ENCODE results near the gene ST3GAL5. TPM values are rescaled to one million over a fixed set of nuclear protein-coding genes. Genes with fewer than 3 reads are reported as not detected.
"Not testable (repeated sequence)": the region's sequence is repeated elsewhere in the genome, so short reads cannot be mapped to it uniquely, and the experiment has no call there.

The ST3GAL5 gene
- total RNA-seq, 1 donor from 2014 or later, result 46.5 TPM

GRCh38 chr2:85838641-85839040 is 50.1 kb downstream of the ST3GAL5 start:
- H3K27me3 Mint-ChIP-seq (ENCODE audit: unreplicated experiment), result no peaks in the 10 kb centered on the region
- no peak for TF ChIP-seq CTCF (IDR thresholded peaks at IDR 0.05; ENCODE audit: partially characterized antibody, unreplicated experiment)
- DNase-seq, result no peak
- H3K4me1 Mint-ChIP-seq (ENCODE audit: low read depth, unreplicated experiment), result peaks cover 4% of the 10 kb centered on the region
- H3K27ac Mint-ChIP-seq (ENCODE audit: unreplicated experiment), result no peak overlapping the region
- peaks cover 3% of the 10 kb centered on the region for H3K9me3 Mint-ChIP-seq (ENCODE audit: unreplicated experiment)
- no peak overlapping the region for H3K4me3 Mint-ChIP-seq (ENCODE audit: unreplicated experiment)
- peaks cover 8% of the 10 kb centered on the region for H3K36me3 Mint-ChIP-seq (ENCODE audit: unreplicated experiment)

- no peak for TF ChIP-seq CTCF (IDR thresholded peaks at IDR 0.05; ENCODE audit: partially characterized antibody, unreplicated experiment)
- no peak overlapping the region for H3K4me3 Mint-ChIP-seq (ENCODE audit: unreplicated experiment)
- H3K27ac Mint-ChIP-seq (ENCODE audit: unreplicated experiment), result no peak overlapping the region
- H3K36me3 Mint-ChIP-seq (ENCODE audit: unreplicated experiment), result peaks cover 8% of the 10 kb centered on the region
- peaks cover 3% of the 10 kb centered on the region for H3K9me3 Mint-ChIP-seq (ENCODE audit: unreplicated experiment)
- no peaks in the 10 kb centered on the region for H3K27me3 Mint-ChIP-seq (ENCODE audit: unreplicated experiment)
- peaks cover 4% of the 10 kb centered on the region for H3K4me1 Mint-ChIP-seq (ENCODE audit: low read depth, unreplicated experiment)
- no peak for DNase-seq
Observed at GRCh38 chr2:85838181-85838580, 50.6 kb downstream of the ST3GAL5 start.

GRCh38 chr2:85834466-85834865 is 54.3 kb downstream of the ST3GAL5 start:
- H3K27me3 Mint-ChIP-seq (ENCODE audit: unreplicated experiment), result peaks cover 1% of the 10 kb centered on the region
- peaks cover 3% of the 10 kb centered on the region for H3K4me1 Mint-ChIP-seq (ENCODE audit: low read depth, unreplicated experiment)
- no peak for TF ChIP-seq CTCF (IDR thresholded peaks at IDR 0.05; ENCODE audit: partially characterized antibody, unreplicated experiment)
- peaks cover 3% of the 10 kb centered on the region for H3K9me3 Mint-ChIP-seq (ENCODE audit: unreplicated experiment)
- no peak overlapping the region for H3K4me3 Mint-ChIP-seq (ENCODE audit: unreplicated experiment)
- no peaks in the 10 kb centered on the region for H3K36me3 Mint-ChIP-seq (ENCODE audit: unreplicated experiment)
- DNase-seq, result no peak
- no peak overlapping the region for H3K27ac Mint-ChIP-seq (ENCODE audit: unreplicated experiment)

GRCh38 chr2:85831735-85832134 is 57.1 kb downstream of the ST3GAL5 start:
- H3K4me1 Mint-ChIP-seq (ENCODE audit: low read depth, unreplicated experiment), result peaks cover 5% of the 10 kb centered on the region
- no peak overlapping the region for H3K27ac Mint-ChIP-seq (ENCODE audit: unreplicated experiment)
- TF ChIP-seq CTCF (IDR thresholded peaks at IDR 0.05; ENCODE audit: partially characterized antibody, unreplicated experiment), result no peak
- DNase-seq, result no peak
- H3K27me3 Mint-ChIP-seq (ENCODE audit: unreplicated experiment), result peaks cover 1% of the 10 kb centered on the region
- H3K36me3 Mint-ChIP-seq (ENCODE audit: unreplicated experiment), result no peaks in the 10 kb centered on the region
- peaks cover 1% of the 10 kb centered on the region for H3K9me3 Mint-ChIP-seq (ENCODE audit: unreplicated experiment)
- H3K4me3 Mint-ChIP-seq (ENCODE audit: unreplicated experiment), result no peak overlapping the region

GRCh38 chr2:85830645-85831044 is 58.1 kb downstream of the ST3GAL5 start:
- Mint-ChIP-seq H3K9me3 (ENCODE audit: unreplicated experiment) (peaks cover under 1% of the 10 kb centered on the region), H3K27ac (ENCODE audit: unreplicated experiment) (no peak overlapping the region), H3K4me3 (ENCODE audit: unreplicated experiment) (no peak overlapping the region), H3K4me1 (ENCODE audit: low read depth, unreplicated experiment) (peaks cover 5% of the 10 kb centered on the region), H3K27me3 (ENCODE audit: unreplicated experiment) (peaks cover 1% of the 10 kb centered on the region), H3K36me3 (ENCODE audit: unreplicated experiment) (no peaks in the 10 kb centered on the region)
- no peak for TF ChIP-seq CTCF (IDR thresholded peaks at IDR 0.05; ENCODE audit: partially characterized antibody, unreplicated experiment)
- no peak for DNase-seq

- not testable (repeated sequence) for H3K4me1 Mint-ChIP-seq (ENCODE audit: low read depth, unreplicated experiment); H3K27ac Mint-ChIP-seq (ENCODE audit: unreplicated experiment); H3K27me3 Mint-ChIP-seq (ENCODE audit: unreplicated experiment); H3K4me3 Mint-ChIP-seq (ENCODE audit: unreplicated experiment); DNase-seq; H3K36me3 Mint-ChIP-seq (ENCODE audit: unreplicated experiment); H3K9me3 Mint-ChIP-seq (ENCODE audit: unreplicated experiment)
Observed at GRCh38 chr2:85829394-85829793, 59.4 kb downstream of the ST3GAL5 start.

Measured in glutamatergic neuron (in vitro differentiated cells).